SKM-1 treated with dmso at 0.1 percent for 144 hours (cell line): Measurements from ENCODE around the gene DIMT1.
A peak's percentile ranks its signal among the peaks of the same experiment; 100 is the strongest.

Experiments
- DNase-seq: peaks from one replicate; lab custom pipeline; 2025; ENCODE audit not compliant: unreplicated experiment; lab: John Stamatoyannopoulos, UW

The DIMT1 gene

DNA sequence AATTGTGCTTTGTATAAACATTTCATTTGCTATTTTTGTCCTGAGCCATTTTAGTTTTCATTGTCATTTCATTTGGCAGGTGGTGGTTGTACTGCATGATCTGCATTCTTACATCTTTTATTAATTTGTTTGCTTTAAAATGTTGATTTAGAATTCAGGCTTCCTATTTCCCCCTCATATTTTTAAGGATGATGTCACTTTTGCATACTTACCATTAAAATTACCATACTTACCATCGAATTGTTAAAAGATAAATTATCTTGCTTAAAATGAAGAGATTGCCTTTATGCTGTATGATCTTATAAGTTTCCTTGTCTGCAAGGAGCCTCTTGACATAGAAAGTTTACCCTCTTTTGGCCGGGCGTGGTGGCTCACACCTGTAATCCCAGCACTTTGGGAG lies 31.1 kb downstream of the DIMT1 start:
- no peak for DNase-seq

DNA sequence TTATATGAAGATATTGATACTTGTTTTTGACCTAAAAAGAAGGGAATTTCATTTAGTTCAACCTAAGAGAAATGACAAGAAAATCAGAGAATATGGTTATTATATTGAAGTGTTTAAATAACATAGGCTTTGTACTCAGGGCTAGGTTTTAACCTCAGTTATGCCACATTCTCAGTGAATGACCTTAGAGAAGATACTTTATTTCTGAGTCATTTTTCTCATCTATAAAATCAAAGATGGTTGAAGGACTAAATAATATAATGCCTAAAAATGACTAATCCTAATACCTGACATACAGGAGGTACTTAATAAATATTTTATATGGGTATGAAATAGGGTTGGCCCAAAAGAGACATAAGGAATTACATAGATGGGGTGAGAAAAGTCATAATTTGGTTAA lies 32.3 kb downstream of the DIMT1 start:
- no peak for DNase-seq

DNA sequence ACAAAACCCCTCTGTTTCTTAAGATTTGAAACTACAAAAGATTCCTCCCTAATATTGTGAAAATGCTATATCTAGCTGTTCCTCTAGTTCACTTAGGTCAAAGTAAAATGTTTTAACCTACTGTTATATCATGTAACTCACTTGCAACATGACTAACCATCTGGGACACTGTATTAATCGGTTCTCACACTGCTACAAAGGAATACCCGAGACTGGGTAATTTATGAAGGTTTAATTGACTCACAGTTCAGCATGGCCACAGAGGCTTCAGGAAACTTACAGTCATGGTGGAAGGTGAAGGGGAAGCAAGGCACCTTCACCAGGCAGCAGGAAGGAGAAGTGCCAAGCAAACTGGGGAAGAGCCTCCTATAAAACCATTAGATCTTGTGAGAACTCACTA lies 34.7 kb downstream of the DIMT1 start:
- DNase-seq = no peak

DNA sequence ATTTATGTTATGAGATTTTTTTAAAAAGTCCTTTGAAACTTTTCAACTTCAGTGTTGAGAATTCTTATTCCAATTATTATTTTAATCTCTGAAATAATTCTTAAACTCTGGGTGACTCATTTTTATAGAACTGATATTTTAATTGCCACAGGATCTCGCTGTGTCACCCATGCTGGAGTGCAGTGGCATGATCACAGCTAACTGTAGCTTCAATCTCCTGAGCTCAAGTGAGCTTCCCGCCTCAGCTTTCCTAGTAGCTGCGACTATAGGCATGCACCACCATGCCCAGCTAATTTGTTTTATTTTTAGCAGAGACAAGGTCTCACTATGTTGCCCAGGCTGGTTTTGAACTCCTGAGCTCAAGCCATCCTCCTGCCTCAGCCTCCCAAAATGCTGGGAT lies 41.0 kb downstream of the DIMT1 start:
- no peak for DNase-seq

DNA sequence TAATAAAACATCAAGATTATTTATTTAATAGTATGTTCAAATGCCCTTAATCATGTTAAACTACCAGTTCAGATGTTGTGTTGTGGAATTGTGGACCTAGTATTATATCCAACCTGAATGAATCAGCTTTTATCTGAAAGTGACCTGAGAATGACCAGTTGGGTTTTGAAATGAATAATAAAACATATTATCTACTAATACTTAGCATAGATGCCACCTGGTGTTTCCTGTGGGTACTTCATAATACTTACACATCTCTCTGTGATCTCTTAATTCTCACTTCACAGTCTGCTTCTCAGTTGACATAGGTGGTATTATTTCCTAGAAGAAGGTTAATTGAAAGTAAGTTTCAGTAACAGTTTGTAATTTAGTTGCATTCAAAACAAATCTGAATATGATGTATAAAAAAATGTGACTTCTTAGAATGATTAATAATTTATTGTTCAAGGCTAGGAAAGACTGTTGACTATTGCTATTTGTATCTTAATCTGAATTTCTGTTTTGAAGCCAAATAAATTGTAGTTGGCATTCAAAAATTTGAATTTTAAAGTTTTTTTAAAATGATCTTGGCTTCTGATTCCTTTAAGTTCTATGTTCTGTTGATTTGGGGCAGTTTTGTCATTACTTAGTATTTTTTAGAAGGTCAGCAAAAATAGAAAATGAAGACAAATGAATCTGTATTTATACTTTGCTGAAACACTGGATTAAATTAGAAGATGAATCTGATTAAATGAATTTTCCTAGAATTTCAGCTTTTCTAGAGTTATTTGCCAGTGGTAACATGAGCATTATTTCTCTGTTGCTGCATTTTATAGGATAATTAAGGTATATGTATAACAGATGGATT lies 49.5 kb downstream of the DIMT1 start:
- DNase-seq = peak; percentile 22

DNA sequence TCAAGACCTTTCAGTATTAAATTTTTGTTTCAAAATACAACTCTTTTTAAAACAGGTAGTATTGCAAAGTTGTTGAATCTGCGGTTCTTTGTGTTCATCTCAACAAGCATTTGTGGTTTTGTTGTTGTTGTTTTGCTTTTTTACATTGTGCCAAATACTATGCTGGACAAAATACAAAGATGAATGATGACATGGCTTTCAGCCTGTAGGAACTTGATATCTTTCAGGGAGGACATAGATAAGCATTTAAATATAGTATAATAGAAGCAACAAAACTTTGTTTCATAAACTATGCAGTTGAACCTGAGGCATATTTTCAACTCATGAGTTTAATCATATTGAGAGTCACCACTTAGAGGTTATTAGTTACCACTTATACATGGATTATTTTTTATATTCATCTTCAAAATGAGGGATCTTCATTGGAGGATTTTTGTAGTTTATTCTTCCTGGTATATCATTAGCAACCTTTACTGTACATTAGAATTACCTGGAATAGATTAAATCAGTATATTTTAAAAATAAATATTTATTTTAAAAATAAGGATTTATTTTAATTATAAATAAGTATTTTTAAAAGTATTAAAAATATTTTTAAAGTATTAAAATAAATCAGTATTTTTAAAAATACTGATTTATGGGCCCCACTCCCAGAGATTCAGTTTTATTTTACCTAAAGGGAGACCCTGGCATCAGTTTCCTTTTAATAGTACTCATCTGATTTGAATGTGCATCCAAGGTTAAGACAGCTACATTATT lies 54.8 kb downstream of the DIMT1 start:
- no peak for DNase-seq

DNA sequence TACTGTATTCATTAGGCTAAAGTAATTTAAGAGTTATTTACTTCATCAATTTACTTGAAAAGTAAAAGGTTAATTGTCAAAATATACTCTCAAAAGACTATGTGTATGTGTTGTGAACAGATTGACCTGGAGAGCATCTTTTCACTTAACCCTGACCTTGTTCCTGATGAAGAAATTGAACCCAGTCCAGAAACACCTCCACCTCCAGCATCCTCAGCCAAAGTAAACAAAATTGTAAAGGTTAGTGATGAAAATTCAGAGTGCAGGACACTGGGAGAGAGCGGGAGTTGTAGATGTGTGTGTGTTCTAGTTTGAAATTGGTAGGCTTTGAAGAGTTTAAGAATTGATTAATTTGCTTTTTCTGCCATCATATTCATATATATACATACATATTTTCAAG lies 55.8 kb downstream of the DIMT1 start:
- no peak for DNase-seq

DNA sequence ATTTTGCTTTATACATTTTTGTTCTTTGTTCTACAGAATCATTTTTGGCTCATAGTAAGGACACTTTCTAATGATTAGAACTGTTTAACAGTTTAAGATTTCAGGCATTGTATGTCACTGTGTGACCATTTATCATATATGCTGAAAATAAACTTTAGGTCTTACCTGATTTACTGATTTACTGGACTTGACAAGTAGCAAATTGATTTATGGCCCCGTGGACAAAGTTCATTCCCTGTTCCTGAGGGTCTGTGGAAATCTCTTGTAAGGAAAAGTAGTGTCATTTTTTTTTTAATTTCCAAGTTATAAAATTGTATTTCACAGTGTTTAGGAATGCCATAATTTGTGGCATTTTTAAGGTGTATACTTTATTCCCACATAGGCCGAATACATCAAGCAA lies 57.0 kb downstream of the DIMT1 start:
- DNase-seq = no peak

DNA sequence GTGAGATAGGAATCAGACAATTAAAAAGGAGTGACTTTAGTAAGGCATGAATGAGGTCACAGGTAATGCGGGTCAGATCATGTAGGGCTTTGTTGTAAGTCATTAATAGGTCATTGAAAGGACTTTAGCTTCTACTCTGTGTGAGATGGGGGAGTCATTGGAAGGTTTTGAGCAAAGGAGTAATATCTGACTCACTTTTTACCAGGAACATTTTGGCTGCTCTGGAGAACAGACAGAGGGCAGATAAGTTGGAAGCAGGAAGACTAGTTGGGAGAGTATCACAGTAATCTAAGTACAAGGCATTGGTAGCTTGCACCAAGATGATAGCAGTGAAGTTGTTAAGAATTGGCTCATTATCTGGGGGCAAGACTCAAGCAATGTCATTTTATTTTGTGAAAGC lies 60.3 kb downstream of the DIMT1 start:
- no peak for DNase-seq

DNA sequence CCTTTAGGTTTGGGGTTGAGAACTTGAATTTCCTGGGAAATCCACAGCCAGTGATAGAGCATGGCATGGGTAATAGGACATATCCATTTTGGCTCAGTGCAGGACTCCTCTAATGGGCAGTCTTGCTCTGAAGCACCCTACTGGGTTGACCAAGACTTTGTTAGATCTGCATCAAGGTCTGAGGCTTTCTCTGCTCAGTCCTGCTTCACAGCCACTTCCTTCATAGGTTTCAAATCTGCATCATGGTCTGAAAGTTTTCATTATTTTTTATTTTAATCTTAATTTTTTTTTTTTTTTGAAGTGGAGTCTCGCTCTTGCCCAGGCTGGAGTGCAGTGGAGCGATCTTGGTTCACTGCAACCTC lies 61.2 kb downstream of the DIMT1 start:
- DNase-seq = no peak

DNA sequence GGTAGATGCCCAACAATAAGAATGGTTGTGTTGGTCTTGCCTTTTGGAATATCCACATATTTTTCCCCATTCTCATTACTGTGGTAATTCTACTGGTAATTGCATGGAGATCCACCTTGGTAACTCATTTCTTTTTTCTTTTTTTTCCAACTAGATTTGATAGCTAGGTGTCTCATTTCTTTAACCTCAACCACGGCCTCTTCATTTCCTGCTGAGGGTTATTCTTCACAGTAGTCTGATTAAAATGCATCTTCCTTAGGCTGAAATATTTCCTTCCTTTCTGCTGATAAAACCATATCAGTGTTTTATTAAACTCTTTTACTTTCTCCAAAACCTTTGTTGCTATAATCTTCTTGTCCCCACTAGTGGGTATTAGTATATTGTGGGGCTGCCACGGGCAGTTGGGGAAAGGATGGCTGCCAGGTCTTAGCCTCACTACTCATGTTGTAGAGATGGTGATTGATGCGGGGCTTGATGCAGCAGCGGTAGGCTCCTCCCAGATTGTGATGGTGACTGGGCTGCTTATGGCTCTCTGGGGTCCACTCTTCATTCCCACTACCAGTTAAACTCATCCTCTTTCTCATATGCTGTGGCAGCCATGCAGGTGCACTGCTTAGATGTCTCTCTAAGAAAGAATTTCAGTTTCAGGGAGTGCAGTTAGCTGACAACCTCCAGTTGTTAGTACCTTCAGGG lies 61.8 kb downstream of the DIMT1 start:
- DNase-seq = no peak

DNA sequence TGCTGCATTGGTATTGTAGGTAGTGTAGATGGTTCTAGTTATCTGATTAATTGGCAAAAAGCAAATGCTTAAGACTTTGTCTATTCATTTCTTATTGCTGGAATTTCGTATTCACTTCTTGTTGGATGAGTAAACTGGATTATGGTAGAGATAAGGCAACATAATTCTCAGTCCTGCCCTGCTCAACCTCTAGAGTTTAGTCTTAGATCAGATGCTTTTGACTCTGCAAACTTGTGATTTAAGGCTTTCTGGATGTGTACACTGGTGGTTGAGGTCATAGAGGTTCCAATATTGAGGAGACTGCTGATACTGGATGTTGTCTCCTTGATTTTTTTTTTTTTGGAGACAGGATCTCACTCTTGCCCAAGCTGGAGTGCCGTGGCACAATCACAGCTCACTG lies 62.7 kb downstream of the DIMT1 start:
- no peak for DNase-seq

DNA sequence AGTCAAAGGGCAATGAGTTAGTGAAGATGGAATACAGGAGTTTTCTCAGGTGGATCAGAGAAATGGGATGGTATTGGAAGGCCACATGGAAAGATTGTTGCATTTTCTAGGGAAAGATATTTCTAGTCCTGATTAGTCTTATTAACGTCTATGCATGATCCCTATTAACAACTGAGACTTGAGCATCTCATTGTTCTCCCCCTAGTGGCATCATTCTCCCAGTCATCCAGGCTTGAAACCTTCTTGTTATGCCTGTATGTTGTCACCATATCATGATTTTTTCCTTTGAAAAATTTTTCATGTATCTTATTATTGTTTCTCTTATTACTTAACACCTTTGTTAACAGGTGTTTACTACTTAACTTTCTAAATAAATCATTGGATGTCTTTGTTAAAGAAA lies 63.3 kb downstream of the DIMT1 start:
- no peak for DNase-seq
